AG09319 (cell line): ENCODE measurements around the gene PRR36.

Experiments used
- DNase-seq: peaks from one replicate; pipeline ENCODE4 v3.0.0-alpha.2; 2010; ENCODE audit warnings: low read depth; ENCODE audit errors: extremely low read depth
- CTCF ChIP-seq: IDR thresholded peaks from 2 replicates; pipeline ENCODE4 v1.5.1; 2011; ENCODE audit warnings: low read depth, mild to moderate bottlenecking, inconsistent platforms, low read length, moderate library complexity

PRR36 gene

DNA sequence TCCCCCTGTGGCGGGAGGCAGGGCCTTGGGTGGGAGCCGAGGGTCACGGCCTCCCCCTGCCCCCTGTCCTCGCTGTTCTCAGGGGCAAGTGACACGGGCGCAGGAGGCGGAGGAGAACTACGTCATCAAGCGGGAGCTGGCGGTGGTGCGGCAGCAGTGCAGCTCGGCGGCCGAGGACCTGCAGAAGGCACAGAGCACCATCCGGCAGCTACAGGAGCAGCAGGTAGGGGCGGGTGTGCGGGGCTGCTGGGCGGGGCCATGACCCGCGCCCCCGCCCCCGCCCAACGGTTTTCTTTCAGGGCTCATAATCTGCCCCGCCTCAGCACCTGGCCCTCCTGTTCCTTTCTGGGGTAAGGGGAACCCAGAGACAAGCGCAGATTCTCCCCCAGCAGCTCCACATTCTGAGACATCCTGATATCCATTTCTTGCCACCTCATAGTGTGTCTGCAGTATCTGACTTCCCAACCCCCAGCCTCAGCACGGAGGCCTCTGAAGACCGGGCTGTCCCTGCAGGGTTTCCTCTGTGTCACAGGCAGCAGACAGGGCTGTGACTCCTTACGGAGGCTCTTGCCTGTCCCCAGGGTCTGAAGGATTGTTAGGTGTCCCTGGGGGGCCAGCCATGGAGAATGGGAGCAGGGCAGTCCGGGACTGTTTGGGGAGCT lies 15.9 kb downstream of the PRR36 start:
- no peak for TF ChIP-seq CTCF
- DNase-seq = no peak

DNA sequence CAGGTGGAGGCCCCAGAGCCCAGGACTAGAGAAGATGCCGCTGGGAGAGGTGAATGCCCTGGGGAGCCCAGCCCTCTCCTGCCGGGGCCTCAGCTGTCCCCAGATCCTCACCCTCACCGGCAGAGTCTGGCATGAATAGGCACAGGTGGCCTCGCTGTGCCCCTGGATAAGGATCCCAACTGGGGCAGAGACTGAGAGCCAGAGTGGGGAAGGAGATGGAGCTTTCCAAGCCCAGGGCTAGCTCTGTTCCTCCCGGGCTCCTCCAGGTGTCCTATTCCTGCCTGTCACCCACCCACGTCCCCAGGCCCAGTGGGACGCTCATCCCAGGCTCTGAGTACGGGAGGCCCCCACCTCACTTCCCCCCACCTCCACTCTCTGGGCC lies 16.5 kb downstream of the PRR36 start:
- DNase-seq = no peak
- TF ChIP-seq CTCF = no peak

- no peak for DNase-seq
- TF ChIP-seq CTCF = no peak
Observed at GRCh38 chr19:7856679-7857663, 17.2 kb downstream of the PRR36 start.

- TF ChIP-seq CTCF = no peak
- no peak for DNase-seq
Observed at GRCh38 chr19:7856109-7856591, 18.0 kb downstream of the PRR36 start.

DNA sequence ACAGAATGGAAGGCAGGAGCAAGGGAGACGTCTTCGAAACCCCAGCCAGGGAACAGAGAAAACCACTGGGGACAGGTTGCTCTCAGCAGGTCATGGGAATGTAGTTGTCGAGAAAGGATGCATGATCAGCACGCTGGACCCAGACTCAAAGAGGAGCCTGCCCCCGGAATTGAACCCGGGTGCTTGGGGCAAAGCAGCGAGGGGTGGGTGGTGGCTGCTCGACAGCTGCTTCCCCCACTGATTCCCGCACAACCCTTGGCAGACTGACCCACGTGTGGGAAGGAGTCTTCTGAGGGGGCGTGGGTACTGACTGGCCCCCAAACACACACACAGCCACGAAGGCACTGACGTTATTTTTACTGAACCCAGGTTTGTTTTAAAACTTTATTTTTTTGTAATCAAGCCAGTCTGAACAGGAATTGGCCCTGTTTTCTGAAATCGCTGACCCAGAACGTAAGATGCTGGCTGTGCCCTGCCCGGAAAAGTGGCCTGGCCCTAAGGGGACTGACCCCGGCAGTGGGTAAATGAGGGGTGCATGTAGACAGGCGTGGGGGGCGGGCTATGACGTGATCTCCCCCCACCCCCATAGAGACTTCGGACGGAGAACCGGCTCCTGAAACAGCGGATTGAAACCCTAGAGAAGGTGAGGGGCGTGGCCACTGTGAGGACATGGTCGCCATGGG lies 18.6 kb downstream of the PRR36 start:
- DNase-seq = no peak
- TF ChIP-seq CTCF = no peak

GRCh38 chr19:7853770-7854128 lies 20.4 kb downstream of the PRR36 start:
- no peak for DNase-seq
- no peak for TF ChIP-seq CTCF
